ENCODE data around the gene DRD3.

Gene DRD3

DNA sequence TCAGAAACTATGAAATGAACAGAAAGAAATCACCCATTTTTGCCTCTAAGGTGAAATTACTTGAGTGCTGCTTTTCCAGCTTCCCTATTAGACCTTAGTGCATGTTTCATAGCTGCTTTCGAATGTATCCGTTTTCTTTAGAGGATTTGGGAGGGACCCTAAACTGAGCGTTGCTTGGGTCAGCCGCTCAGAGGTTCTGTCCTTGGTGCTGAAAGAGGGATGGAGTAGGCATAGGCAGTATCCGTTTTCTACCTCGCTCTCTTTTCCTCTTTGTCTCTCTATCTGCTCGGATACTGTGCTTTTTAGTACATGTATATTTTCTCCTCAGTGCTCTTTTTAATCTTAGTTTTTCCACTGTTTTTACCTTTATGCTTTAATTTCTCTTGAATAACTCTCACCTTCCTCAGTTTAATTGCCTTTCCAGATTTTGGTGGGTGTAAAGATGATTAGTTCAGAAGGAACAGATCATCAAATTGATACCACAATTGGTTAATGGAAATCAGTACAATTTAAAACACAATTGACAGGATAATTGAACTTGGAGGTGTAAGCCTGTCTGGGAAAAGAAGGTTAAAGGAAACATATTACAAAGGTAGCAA is at the start of gene DRD3:
TSS of gene DRD3 (minus strand) at position 283 of the 599 bp plus-strand sequence. CDS start 7,060 bp downstream, outside the sequence.
- TF ChIP-seq, protein P1, sequence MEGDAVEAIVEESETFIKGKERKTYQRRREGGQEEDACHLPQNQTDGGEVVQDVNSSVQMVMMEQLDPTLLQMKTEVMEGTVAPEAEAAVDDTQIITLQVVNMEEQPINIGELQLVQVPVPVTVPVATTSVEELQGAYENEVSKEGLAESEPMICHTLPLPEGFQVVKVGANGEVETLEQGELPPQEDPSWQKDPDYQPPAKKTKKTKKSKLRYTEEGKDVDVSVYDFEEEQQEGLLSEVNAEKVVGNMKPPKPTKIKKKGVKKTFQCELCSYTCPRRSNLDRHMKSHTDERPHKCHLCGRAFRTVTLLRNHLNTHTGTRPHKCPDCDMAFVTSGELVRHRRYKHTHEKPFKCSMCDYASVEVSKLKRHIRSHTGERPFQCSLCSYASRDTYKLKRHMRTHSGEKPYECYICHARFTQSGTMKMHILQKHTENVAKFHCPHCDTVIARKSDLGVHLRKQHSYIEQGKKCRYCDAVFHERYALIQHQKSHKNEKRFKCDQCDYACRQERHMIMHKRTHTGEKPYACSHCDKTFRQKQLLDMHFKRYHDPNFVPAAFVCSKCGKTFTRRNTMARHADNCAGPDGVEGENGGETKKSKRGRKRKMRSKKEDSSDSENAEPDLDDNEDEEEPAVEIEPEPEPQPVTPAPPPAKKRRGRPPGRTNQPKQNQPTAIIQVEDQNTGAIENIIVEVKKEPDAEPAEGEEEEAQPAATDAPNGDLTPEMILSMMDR (IDR thresholded peaks at IDR 0.05; ENCODE audit: low read depth, low read length), result no peak
- H3K27me3 ChIP-seq (ENCODE audit: insufficient read depth, low read depth, severe bottlenecking), result peaks cover 6% of the 10 kb centered on the region
- DNase-seq, result no peak
- no peak within 1 kb of the TSS for H3K27ac ChIP-seq
- H3K36me3 ChIP-seq, result no peaks in the 10 kb centered on the region
- no peaks in the 10 kb centered on the region for H3K9me3 ChIP-seq (ENCODE audit: severe bottlenecking)
- no peak within 1 kb of the TSS for H3K4me3 ChIP-seq (ENCODE audit: low read depth, low read length)

DNA sequence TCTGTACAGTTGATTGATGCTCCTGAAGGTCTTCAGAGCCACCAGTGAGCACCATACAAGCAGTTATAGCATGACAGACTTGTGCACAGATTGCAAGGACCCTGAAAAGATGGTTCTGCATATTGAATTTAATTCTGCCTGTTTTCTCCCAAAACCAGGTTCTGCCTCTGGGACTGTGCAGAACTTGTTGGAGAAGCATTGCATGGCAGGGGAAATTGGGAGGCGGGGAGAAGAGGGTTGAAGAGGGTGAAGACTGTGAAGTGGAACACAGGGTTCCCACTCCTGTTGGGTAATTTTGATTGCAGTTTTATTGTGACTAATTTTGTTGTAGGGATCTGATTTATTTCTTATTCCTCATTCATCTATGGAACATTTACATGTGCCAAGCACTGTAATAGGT is 48.2 kb upstream of the DRD3 start:
- peaks cover 2% of the 10 kb centered on the region for H3K27me3 ChIP-seq (ENCODE audit: insufficient read depth, low read depth, severe bottlenecking)
- no peak overlapping the region for H3K4me3 ChIP-seq (ENCODE audit: low read depth, low read length)
- H3K9me3 ChIP-seq (ENCODE audit: severe bottlenecking), result peaks cover 4% of the 10 kb centered on the region
- no peak overlapping the region for H3K27ac ChIP-seq
- H3K36me3 ChIP-seq, result no peaks in the 10 kb centered on the region
- TF ChIP-seq, protein P1 (IDR thresholded peaks at IDR 0.05; ENCODE audit: low read depth, low read length), result no peak
- DNase-seq, result no peak

DNA sequence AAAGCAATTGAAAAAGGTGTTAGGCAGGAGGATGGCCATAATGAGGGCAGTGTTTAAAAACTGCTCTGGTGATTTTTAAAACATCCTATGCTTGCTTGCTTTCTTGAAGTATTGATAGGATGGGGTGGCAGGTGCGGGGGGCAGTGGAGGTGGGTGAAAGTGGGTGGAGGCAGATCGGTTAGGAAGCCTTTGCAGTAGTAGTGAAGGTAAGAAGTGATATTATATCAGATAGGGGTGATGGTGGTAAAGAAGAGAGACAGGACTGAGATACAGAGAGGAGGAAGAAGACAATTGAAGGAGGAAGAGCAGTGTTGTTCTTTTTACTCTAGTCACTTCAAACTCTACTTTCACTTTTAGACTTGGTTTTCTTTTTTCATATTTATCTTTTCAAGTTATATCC is 47.5 kb upstream of the DRD3 start:
- H3K27ac ChIP-seq, result no peak overlapping the region
- no peak for DNase-seq
- H3K27me3 ChIP-seq (ENCODE audit: insufficient read depth, low read depth, severe bottlenecking), result peaks cover 2% of the 10 kb centered on the region
- H3K4me3 ChIP-seq (ENCODE audit: low read depth, low read length), result no peak overlapping the region
- no peaks in the 10 kb centered on the region for H3K36me3 ChIP-seq
- peaks cover 4% of the 10 kb centered on the region for H3K9me3 ChIP-seq (ENCODE audit: severe bottlenecking)
- TF ChIP-seq, protein P1 (IDR thresholded peaks at IDR 0.05; ENCODE audit: low read depth, low read length), result no peak

DNA sequence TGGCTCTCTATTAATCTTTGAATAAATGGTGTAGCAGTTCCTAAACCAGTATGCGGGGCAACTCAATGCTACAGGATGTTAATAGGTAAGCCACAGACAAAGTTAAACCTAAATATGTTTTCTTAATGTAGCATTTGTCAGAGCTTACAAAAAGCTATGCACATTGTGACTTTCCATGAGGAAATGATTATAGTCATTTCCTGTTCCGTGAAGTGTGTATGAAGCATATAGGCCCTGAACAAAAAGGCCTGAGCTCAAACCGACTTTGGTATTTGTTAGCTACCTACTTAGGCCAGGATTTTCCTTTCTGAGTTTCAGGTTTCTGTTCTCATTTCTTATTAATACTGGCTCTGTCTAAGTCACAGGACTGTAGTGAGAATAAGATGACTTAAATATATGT is 44.3 kb upstream of the DRD3 start:
- DNase-seq, result no peak
- H3K27me3 ChIP-seq (ENCODE audit: insufficient read depth, low read depth, severe bottlenecking), result peaks cover 18% of the 10 kb centered on the region
- no peak overlapping the region for H3K27ac ChIP-seq
- H3K36me3 ChIP-seq, result no peaks in the 10 kb centered on the region
- TF ChIP-seq, protein P1 (IDR thresholded peaks at IDR 0.05; ENCODE audit: low read depth, low read length), result no peak
- H3K9me3 ChIP-seq (ENCODE audit: severe bottlenecking), result peaks cover 4% of the 10 kb centered on the region
- H3K4me3 ChIP-seq (ENCODE audit: low read depth, low read length), result no peak overlapping the region

DNA sequence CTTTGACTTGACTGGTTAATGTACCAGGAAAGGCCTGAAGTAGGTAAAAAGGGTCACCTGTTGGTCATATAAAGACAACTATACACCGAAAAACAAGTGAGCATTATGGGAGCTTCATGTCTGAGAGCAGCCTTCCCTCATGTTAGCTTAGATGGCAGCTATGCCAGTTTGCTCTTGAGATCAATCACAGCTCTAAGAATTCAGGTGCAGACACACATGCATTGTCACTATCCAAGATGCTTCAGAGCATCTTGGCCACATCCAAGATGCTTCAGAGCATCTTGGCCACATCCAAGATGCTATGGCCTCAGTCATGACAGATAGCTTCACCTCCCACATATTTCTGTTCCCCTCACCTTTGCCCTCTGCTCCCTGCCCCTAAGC is 43.0 kb upstream of the DRD3 start:
- Histone ChIP-seq H3K27me3 (ENCODE audit: insufficient read depth, low read depth, severe bottlenecking) (peaks cover 20% of the 10 kb centered on the region), H3K9me3 (ENCODE audit: severe bottlenecking) (peaks cover 4% of the 10 kb centered on the region), H3K36me3 (no peaks in the 10 kb centered on the region), H3K27ac (no peak overlapping the region), H3K4me3 (ENCODE audit: low read depth, low read length) (no peak overlapping the region)
- TF ChIP-seq, protein P1 (IDR thresholded peaks at IDR 0.05; ENCODE audit: low read depth, low read length), result no peak
- DNase-seq, result no peak
